Keratinocyte (primary cell): ENCODE measurements around the gene CTRB2.

Experiments
- CTCF ChIP-seq, 3 experiments: IDR thresholded peaks in 1 of 3; conservative IDR thresholded peaks in 1 of 3; optimal IDR thresholded peaks in 1 of 3; 2 replicates in 2 of 3; 3 replicates in 1 of 3; pipeline versions ENCODE3 to v1.5.1; 2011; ENCODE audit warnings: low read length in 3 of 3, mild to moderate bottlenecking in 3 of 3, moderate library complexity in 2 of 3, control low read depth in 1 of 3, inconsistent platforms in 1 of 3; ENCODE audit not compliant: insufficient read depth in 2 of 3; ENCODE audit errors: extremely low read depth in 1 of 3
- EZH2 ChIP-seq: IDR thresholded peaks from one replicate; pipeline ENCODE4 v1.6.1; 2012; ENCODE audit warnings: inconsistent platforms, mild to moderate bottlenecking, low read length, moderate library complexity

DNA sequence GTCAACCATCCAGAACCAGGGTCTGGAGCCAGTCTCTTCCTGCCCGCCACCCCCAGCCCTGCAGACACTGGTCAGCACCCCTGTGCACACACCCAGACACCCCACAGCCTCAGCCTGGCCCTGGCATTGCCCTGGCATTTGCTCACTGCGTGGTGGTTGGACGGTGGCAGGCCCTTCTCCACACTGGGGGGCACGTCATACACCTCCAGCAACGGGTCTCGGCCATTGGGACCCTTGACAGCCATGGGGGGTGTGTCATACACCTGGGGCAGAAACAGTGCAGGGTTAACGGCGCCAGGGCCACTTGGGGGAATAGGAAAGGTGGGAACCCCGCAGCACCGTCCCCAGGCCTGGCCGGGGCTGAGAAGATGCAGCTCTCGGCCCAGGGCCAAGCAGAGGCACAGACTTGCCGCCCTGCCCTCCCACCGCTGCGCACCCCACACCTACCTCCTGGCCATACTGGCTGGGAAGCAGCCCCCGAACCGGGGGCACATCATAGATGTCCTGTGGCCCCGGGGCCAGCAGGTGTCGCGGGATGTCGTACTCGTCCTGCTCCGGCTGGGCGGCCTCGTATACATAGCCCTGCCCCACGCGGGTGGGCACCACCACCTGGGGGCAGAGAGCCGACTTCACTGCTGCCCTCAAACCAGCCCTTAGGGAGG lies 29.9 kb upstream of the CTRB2 start:
- TF ChIP-seq CTCF (optimal IDR thresholded peaks at IDR 0.05 in 1 of 3, IDR thresholded peaks at IDR 0.05 in 1 of 3, conservative IDR thresholded peaks at IDR 0.05 in 1 of 3; ENCODE audit: extremely low read depth in 1 of 3, insufficient read depth in 2 of 3, low read length in 3 of 3) (no peak), EZH2 (no peak)
